Mesothelial cell of epicardium (in vitro differentiated cells): ENCODE data around the gene GDI1. TPM values are rescaled to one million over a fixed set of nuclear protein-coding genes. Genes with fewer than 3 reads are reported as not detected.
"Not testable (repeated sequence)": the region's sequence is repeated elsewhere in the genome, so short reads cannot be mapped to it uniquely, and the experiment has no call there.

ENCODE experiments used
- DNase-seq, 2 experiments: peaks; one replicate each; pipeline ENCODE4 v3.0.0; 2021; ENCODE audit warnings: low spot score in 2 of 2; ENCODE audit not compliant: unreplicated experiment in 2 of 2
- H3K27ac Mint-ChIP-seq: 2 replicates; pipeline ENCODE4 v1.8.0; 2021; ENCODE audit warnings: mixed read lengths
- H3K27me3 Mint-ChIP-seq: 2 replicates; pipeline ENCODE4 v1.8.0; 2021; ENCODE audit warnings: low read depth, mixed read lengths
- H3K36me3 Mint-ChIP-seq: 2 replicates; pipeline ENCODE4 v1.8.0; 2021; ENCODE audit warnings: mixed read lengths
- H3K4me1 Mint-ChIP-seq: 2 replicates; pipeline ENCODE4 v1.8.0; 2021; ENCODE audit warnings: mixed read lengths
- H3K4me3 Mint-ChIP-seq: 2 replicates; pipeline ENCODE4 v1.8.0; 2021; ENCODE audit warnings: mild to moderate bottlenecking, moderate library complexity, mixed read lengths
- H3K9me3 Mint-ChIP-seq: 2 replicates; pipeline ENCODE4 v1.8.0; 2021; ENCODE audit warnings: mixed read lengths
- total RNA-seq: library from RNA; stranded (reverse); gene quantifications from 3 replicates; pipeline ENCODE4 v1.2.1, GENCODE V29; 2021
- TF ChIP-seq, protein P1 (sequence below): fragments of 200-600 bp; sonication (generic); IDR thresholded peaks from one replicate; pipeline ENCODE4 v1.5.0; 2021; ENCODE audit warnings: antibody characterized with exemption; ENCODE audit not compliant: unreplicated experiment

GDI1 gene
- 142 to 150 TPM (median 144 TPM) in 3 replicates for total RNA-seq

DNA sequence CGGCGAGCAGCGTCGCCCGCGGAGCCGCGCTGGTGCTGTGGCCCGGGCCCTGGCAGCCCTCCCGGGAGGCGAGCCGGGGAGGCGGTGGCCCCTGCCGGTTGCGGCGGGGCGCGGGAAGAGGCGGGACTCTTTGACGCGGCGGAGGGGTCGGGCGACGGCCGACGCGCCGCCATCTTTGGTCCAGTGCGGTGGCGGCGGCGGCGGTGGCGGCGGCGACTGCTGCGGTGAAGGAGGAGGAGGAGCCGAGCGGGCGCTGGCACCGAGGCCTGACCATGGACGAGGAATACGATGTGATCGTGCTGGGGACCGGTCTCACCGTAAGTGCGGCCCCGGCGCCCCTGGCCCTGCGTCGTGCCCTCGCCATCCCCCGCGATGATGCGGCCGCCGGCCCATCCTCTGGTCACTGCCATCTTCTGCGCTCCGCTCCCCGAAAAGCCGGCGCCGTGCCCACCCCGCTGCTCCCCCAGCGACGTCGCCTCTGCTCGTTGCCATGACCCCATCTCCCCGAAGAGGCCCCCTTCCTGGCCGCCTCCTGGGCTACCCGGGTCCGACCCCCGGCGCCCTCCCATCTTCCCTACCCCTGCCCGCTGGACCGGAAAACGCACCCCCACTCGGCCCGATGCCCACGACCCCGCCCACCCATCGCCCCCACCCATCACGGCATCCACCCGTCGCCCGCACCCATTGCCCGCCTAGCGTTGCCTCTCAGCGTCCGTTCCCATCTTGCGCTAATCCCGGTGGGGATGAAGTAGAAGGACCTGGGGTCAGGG is at the start of gene GDI1:
TSS of gene GDI1 (plus strand) at position 172 of the 770 bp plus-strand sequence. CDS start at position 273, 101 bp downstream.
- H3K36me3 Mint-ChIP-seq = peaks cover 14% of the 10 kb centered on the region
- H3K27ac Mint-ChIP-seq = peak within 1 kb of the TSS; percentile 61
- H3K27me3 Mint-ChIP-seq = no peaks in the 10 kb centered on the region
- TF ChIP-seq, protein P1, sequence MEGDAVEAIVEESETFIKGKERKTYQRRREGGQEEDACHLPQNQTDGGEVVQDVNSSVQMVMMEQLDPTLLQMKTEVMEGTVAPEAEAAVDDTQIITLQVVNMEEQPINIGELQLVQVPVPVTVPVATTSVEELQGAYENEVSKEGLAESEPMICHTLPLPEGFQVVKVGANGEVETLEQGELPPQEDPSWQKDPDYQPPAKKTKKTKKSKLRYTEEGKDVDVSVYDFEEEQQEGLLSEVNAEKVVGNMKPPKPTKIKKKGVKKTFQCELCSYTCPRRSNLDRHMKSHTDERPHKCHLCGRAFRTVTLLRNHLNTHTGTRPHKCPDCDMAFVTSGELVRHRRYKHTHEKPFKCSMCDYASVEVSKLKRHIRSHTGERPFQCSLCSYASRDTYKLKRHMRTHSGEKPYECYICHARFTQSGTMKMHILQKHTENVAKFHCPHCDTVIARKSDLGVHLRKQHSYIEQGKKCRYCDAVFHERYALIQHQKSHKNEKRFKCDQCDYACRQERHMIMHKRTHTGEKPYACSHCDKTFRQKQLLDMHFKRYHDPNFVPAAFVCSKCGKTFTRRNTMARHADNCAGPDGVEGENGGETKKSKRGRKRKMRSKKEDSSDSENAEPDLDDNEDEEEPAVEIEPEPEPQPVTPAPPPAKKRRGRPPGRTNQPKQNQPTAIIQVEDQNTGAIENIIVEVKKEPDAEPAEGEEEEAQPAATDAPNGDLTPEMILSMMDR = no peak
- peak within 1 kb of the TSS; percentile 79 for H3K4me3 Mint-ChIP-seq
- DNase-seq = peak in 1 of 2 experiments; percentile 59
- H3K9me3 Mint-ChIP-seq = no peaks in the 10 kb centered on the region
- H3K4me1 Mint-ChIP-seq = peaks cover 11% of the 10 kb centered on the region

DNA sequence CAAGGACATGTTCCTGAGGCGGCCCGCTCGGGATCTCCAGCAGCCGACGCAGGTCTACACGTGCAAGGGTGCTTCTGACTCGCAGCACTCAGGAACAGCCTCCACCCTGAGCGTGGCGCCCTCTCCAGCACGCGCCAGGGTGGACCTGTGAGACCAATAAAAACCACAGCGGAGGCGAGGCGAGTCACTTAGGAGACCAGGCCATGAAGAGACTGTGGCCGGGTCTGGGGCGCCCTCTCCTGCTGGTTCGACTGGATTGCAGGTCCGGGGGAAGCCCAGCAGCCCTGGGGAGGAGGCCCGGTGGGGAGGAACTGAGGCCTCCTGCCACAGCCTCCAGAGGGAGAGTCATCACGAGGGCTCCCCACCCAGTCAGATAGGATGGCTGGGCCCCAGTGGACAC is 48.9 kb upstream of the GDI1 start:
- not testable (repeated sequence) for H3K4me3 Mint-ChIP-seq, H3K9me3 Mint-ChIP-seq, DNase-seq, H3K27me3 Mint-ChIP-seq, H3K27ac Mint-ChIP-seq, H3K4me1 Mint-ChIP-seq, H3K36me3 Mint-ChIP-seq

- H3K36me3 Mint-ChIP-seq, H3K4me1 Mint-ChIP-seq, H3K27ac Mint-ChIP-seq, DNase-seq, H3K27me3 Mint-ChIP-seq, H3K9me3 Mint-ChIP-seq, H3K4me3 Mint-ChIP-seq: not testable (repeated sequence)
Measured at GRCh38 chrX:154388649-154389048, 48.3 kb upstream of the GDI1 start.

DNA sequence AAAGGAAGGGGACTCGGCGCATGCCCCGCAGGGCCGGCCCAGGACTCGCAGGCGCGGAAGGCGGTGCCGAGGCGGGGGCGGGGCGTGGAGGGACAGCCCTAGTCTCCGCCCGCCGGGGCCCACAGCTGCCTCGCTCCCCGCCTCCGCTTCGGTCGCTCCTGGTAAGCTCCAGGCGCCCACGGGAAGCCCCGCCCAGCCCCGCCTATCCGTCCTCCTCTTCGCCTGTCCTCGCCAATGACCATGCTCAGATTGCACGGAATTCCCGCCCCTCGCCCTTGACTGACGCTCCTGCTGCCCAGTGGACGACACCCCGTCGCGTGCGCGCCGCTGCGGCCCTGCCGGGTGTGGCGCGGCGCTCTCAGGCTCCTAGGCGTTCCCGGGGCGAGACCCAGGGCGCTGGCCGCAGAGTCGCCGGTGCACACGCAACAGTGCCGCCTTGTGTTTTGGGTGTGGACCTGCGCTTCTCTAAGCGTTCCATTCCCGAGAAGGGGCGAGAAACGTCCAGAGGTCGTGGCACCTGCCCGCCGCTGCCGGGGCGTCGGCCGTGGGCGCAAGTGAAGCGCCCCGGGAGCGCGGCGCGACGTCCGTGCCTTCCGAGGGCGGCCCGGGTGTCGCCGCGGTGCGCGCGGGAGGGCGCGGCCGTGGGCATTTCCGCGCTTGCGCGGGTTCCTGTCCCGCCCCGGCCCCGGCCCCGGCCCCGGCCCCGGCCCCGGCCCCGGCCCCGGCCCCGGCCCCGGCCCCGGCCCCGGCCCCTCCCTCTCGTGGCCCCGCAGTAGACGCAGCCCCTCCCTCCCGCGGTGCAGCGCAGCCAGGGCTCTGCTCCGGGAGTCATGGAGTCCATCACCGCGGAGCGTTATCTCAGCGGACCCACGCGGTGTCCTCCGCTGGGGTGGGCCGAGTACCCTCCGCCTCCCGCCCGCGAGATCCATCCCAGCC is 46.9 kb upstream of the GDI1 start:
- H3K36me3 Mint-ChIP-seq, H3K4me1 Mint-ChIP-seq, H3K27me3 Mint-ChIP-seq, H3K4me3 Mint-ChIP-seq, H3K9me3 Mint-ChIP-seq, DNase-seq, H3K27ac Mint-ChIP-seq: not testable (repeated sequence)

DNA sequence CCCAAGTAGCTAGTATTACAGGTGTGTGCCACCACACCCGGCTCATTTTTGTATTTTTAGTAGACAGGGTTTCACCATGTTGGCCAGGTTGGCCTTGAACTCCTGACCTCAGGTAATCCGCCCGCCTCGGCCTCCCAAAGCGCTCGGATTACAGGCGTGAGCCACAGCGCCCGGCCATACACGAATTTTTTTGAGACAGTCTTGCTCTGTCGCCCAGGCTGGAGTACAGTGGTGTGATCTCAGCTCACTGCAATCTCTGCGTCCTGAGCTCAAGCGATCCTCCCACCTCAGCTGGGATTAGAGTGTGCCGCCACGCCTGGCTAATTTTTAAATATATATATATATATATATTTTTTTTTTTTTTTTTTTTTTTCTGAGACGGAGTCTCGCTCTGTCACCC is 40.6 kb upstream of the GDI1 start:
- peaks cover 13% of the 10 kb centered on the region for H3K36me3 Mint-ChIP-seq
- not testable (repeated sequence) for H3K9me3 Mint-ChIP-seq, DNase-seq, H3K27me3 Mint-ChIP-seq, H3K27ac Mint-ChIP-seq
- H3K4me1 Mint-ChIP-seq = peaks cover 11% of the 10 kb centered on the region
- peak overlapping the region; percentile 96 for H3K4me3 Mint-ChIP-seq

GRCh38 chrX:154396973-154397887 is 39.7 kb upstream of the GDI1 start:
- DNase-seq = peak in 1 of 2 experiments; percentile 62
- peaks cover 11% of the 10 kb centered on the region for H3K4me1 Mint-ChIP-seq
- TF ChIP-seq, protein P1 = no peak
- H3K4me3 Mint-ChIP-seq = peak overlapping the region; percentile 96
- peak overlapping the region; percentile 99 for H3K27ac Mint-ChIP-seq
- H3K9me3 Mint-ChIP-seq = no peaks in the 10 kb centered on the region
- H3K27me3 Mint-ChIP-seq = no peaks in the 10 kb centered on the region
- H3K36me3 Mint-ChIP-seq = peaks cover 13% of the 10 kb centered on the region
